Brain pericyte (primary cell): ENCODE measurements around the gene CBFA2T3.
"Not testable (repeated sequence)": the region's sequence is repeated elsewhere in the genome, so short reads cannot be mapped to it uniquely, and the experiment has no call there.

Source experiments
- DNase-seq: peaks from one replicate; pipeline ENCODE4 v3.0.0-alpha.2; 2012; ENCODE audit warnings: low read depth, low spot score

CBFA2T3 gene

GRCh38 chr16:88910284-88911135, 66.5 kb downstream of the CBFA2T3 start:
- no peak for DNase-seq

GRCh38 chr16:88909431-88910210, 67.4 kb downstream of the CBFA2T3 start:
- no peak for DNase-seq

GRCh38 chr16:88908307-88908706, 68.7 kb downstream of the CBFA2T3 start:
- DNase-seq: no peak

GRCh38 chr16:88907768-88908167, 69.2 kb downstream of the CBFA2T3 start:
- DNase-seq: no peak

- DNase-seq: no peak
Observed at GRCh38 chr16:88906535-88907105, 70.4 kb downstream of the CBFA2T3 start.

GRCh38 chr16:88906020-88906419, 71.0 kb downstream of the CBFA2T3 start:
- no peak for DNase-seq

- DNase-seq: no peak
Observed at GRCh38 chr16:88905563-88905962, 71.4 kb downstream of the CBFA2T3 start.

- DNase-seq: no peak
Observed at GRCh38 chr16:88904676-88905365, 72.2 kb downstream of the CBFA2T3 start.

GRCh38 chr16:88903267-88903666, 73.7 kb downstream of the CBFA2T3 start:
- DNase-seq: no peak

- no peak for DNase-seq
Observed at GRCh38 chr16:88902744-88903143, 74.3 kb downstream of the CBFA2T3 start.

- no peak for DNase-seq
Observed at GRCh38 chr16:88901718-88902337, 75.2 kb downstream of the CBFA2T3 start.

- DNase-seq: no peak
Observed at GRCh38 chr16:88900662-88901052, 76.3 kb downstream of the CBFA2T3 start.

- DNase-seq: no peak
Observed at GRCh38 chr16:88899901-88900661, 76.9 kb downstream of the CBFA2T3 start.

- DNase-seq: no peak
Observed at GRCh38 chr16:88897696-88898425, 79.1 kb downstream of the CBFA2T3 start.

GRCh38 chr16:88896238-88897070, 80.6 kb downstream of the CBFA2T3 start:
- no peak for DNase-seq

- no peak for DNase-seq
Observed at GRCh38 chr16:88895335-88895734, 81.7 kb downstream of the CBFA2T3 start.

- DNase-seq: no peak
Observed at GRCh38 chr16:88894681-88895300, 82.2 kb downstream of the CBFA2T3 start.

GRCh38 chr16:88894266-88894665, 82.7 kb downstream of the CBFA2T3 start:
- DNase-seq: not testable (repeated sequence)
